EH (cell line): ENCODE data around the gene AIF1L.

Source experiments
- DNase-seq: peaks from one replicate; pipeline ENCODE4 v3.0.0-alpha.2; 2015; ENCODE audit warnings: low read depth

Gene AIF1L

GRCh38 chr9:131167936-131168335, 71.6 kb downstream of the AIF1L start:
- DNase-seq = no peak

- DNase-seq = no peak
These were observed 73.4 kb downstream of the AIF1L start for GRCh38 chr9:131169563-131170240.
